Measurements from ENCODE around the gene IL6ST.

IL6ST gene

GRCh38 chr5:55896238-55896637 is 98.5 kb downstream of the IL6ST start:
- Histone ChIP-seq H3K27me3 (no peaks in the 10 kb centered on the region), H3K36me3 (no peaks in the 10 kb centered on the region), H3K9me3 (no peaks in the 10 kb centered on the region), H3K4me3 (no peak overlapping the region), H3K4me1 (peaks cover 0 to 9% (median 2%) of the 10 kb centered on the region in 4 donors), H3K27ac (no peak overlapping the region)
- TF ChIP-seq CTCF (IDR thresholded peaks at IDR 0.05) = no peak
- no peak for DNase-seq
- intact Hi-C loops (cut with DNase I; ENCODE audit: low total_unique reads) = no loop called here

GRCh38 chr5:55895346-55895745 is 99.4 kb downstream of the IL6ST start:
- intact Hi-C loops (cut with DNase I; ENCODE audit: low total_unique reads) = no loop called here
- Histone ChIP-seq H3K9me3 (no peaks in the 10 kb centered on the region), H3K36me3 (no peaks in the 10 kb centered on the region), H3K4me1 (peaks cover 0 to 9% (median 2%) of the 10 kb centered on the region in 4 donors), H3K4me3 (no peak overlapping the region), H3K27ac (no peak overlapping the region), H3K27me3 (no peaks in the 10 kb centered on the region)
- no peak for TF ChIP-seq CTCF (IDR thresholded peaks at IDR 0.05)
- DNase-seq = no peak

- Histone ChIP-seq H3K27ac (no peak overlapping the region), H3K27me3 (no peaks in the 10 kb centered on the region), H3K4me3 (no peak overlapping the region), H3K36me3 (no peaks in the 10 kb centered on the region), H3K4me1 (peaks cover 0 to 9% (median 2%) of the 10 kb centered on the region in 4 donors), H3K9me3 (no peaks in the 10 kb centered on the region)
- no peak for DNase-seq
- TF ChIP-seq CTCF (IDR thresholded peaks at IDR 0.05) = no peak
- intact Hi-C loops (cut with DNase I; ENCODE audit: low total_unique reads) = no loop called here
Observed at GRCh38 chr5:55894135-55894534, 100.6 kb downstream of the IL6ST start.

- Histone ChIP-seq H3K36me3 (no peaks in the 10 kb centered on the region), H3K4me1 (peaks cover 0 to 3% (median 1%) of the 10 kb centered on the region in 4 donors), H3K27ac (no peak overlapping the region), H3K9me3 (no peaks in the 10 kb centered on the region), H3K4me3 (no peak overlapping the region), H3K27me3 (no peaks in the 10 kb centered on the region)
- DNase-seq = no peak
- TF ChIP-seq CTCF (IDR thresholded peaks at IDR 0.05) = no peak
- intact Hi-C loops (cut with DNase I; ENCODE audit: low total_unique reads) = no loop called here
Observed at GRCh38 chr5:55892479-55892878, 102.3 kb downstream of the IL6ST start.

- H3K9me3 ChIP-seq = no peaks in the 10 kb centered on the region
- TF ChIP-seq CTCF (IDR thresholded peaks at IDR 0.05) = no peak
- no peak overlapping the region for H3K27ac ChIP-seq
- H3K4me3 ChIP-seq = no peak overlapping the region
- no peaks in the 10 kb centered on the region for H3K27me3 ChIP-seq
- no peaks in the 10 kb centered on the region for H3K36me3 ChIP-seq
- intact Hi-C loops (cut with DNase I; ENCODE audit: low total_unique reads) = no loop called here
- no peak for DNase-seq
- no peaks in the 10 kb centered on the region for H3K4me1 ChIP-seq
Observed at GRCh38 chr5:55888205-55888604, 106.6 kb downstream of the IL6ST start.

- Histone ChIP-seq H3K36me3 (no peaks in the 10 kb centered on the region), H3K27me3 (no peaks in the 10 kb centered on the region), H3K4me1 (no peaks in the 10 kb centered on the region), H3K4me3 (no peak overlapping the region), H3K9me3 (no peaks in the 10 kb centered on the region), H3K27ac (no peak overlapping the region)
- no peak for TF ChIP-seq CTCF (IDR thresholded peaks at IDR 0.05)
- DNase-seq = no peak
- intact Hi-C loops (cut with DNase I; ENCODE audit: low total_unique reads) = no loop called here
Observed at GRCh38 chr5:55885359-55885758, 109.4 kb downstream of the IL6ST start.
